ENCODE data around the gene MYOF.

DNA sequence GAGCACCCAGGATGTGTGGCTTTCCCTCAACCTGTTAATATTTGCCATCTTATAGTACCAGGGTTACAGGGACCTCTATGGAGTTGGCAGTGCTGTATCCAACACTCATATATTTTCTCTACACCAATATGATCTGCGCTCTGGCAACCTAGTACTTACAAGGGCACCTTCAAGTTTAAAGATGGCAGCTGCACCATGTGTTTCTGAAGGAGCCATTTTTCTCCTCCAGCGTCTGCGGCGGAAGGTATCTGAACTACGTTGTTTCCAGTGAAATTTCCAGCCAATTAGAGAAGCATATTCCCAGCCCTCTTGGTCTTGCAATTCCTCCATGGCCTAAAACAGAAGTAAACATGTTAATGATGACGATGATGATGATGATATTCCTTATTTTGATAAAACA is 125.6 kb downstream of the MYOF start:
- TF ChIP-seq POLR2A (IDR thresholded peaks at IDR 0.05; ENCODE audit: low read length) = no peak
- TF ChIP-seq GATA1 (IDR thresholded peaks at IDR 0.05; ENCODE audit: low read depth, low read length) = no peak

Data from erythroblast (primary cell).